Kidney glomerular epithelial cell (primary cell): ENCODE results near the gene BARHL1.
"Not testable (repeated sequence)": the region's sequence is repeated elsewhere in the genome, so short reads cannot be mapped to it uniquely, and the experiment has no call there.

Source experiments
- DNase-seq: peaks from one replicate; lab custom pipeline; 2025; lab: John Stamatoyannopoulos, UW

Gene BARHL1

GRCh38 chr9:132556714-132557113 lies 25.7 kb upstream of the BARHL1 start:
- DNase-seq: no peak

- DNase-seq: no peak
These were observed 25.2 kb upstream of the BARHL1 start for GRCh38 chr9:132557159-132557558.

- DNase-seq: no peak
These were observed 22.7 kb upstream of the BARHL1 start for GRCh38 chr9:132559711-132560110.

DNA sequence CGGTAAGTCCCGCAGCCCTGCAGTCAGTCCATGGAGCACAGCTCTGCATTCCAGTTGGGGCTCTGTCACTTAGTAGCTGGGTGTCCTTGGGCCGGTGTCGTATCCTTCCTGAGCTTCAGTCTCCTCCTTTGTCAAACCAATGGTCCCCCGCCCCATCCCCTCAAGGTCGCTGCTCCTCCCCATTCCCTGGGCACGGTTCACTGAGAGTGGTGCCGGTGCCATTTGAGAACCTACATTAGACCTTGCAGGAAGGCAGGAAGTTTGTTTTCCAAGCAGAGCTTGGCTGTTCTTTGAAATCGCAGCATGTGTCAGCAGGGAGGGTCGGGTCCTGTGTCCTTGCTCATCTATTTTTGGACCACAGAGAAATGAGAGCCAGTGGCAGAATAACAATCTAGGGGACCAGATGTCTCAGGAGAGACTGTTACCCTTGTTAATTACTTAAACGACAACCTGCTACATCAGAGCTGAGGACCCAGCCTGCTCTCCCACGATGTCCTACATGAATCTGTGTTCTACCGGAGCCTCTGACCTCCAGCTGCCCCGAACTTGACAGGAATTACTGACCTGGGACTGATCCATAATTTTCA lies 21.7 kb upstream of the BARHL1 start:
- no peak for DNase-seq

- no peak for DNase-seq
These were observed 20.2 kb upstream of the BARHL1 start for GRCh38 chr9:132562306-132562573.

- DNase-seq: no peak
These were observed 17.9 kb upstream of the BARHL1 start for GRCh38 chr9:132564526-132564925.

DNA sequence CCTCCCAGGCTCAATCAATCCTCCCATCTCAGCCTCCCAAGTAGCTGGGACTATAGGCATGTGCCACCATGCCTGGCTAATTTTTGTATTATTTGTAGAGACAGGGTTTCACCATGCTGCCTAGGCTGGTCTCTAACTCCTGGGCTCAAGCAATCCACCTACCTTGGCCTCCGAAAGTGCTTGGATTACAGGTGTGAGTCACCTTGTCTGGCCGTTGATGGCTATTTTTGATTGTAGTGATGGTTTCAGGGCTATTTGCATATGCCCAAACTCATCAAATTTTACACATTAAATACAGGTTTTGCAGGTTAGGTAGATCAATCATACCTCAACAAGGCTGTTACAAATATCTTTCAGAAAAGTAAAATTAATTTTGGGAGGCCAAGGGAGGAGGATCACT lies 13.6 kb upstream of the BARHL1 start:
- not testable (repeated sequence) for DNase-seq

- DNase-seq: no peak
These were observed 10.4 kb upstream of the BARHL1 start for GRCh38 chr9:132571806-132572600.

- DNase-seq: no peak
These were observed 9.5 kb upstream of the BARHL1 start for GRCh38 chr9:132572921-132573320.

- peak; percentile 68 for DNase-seq
These were observed 7.3 kb upstream of the BARHL1 start for GRCh38 chr9:132575005-132575609.

DNA sequence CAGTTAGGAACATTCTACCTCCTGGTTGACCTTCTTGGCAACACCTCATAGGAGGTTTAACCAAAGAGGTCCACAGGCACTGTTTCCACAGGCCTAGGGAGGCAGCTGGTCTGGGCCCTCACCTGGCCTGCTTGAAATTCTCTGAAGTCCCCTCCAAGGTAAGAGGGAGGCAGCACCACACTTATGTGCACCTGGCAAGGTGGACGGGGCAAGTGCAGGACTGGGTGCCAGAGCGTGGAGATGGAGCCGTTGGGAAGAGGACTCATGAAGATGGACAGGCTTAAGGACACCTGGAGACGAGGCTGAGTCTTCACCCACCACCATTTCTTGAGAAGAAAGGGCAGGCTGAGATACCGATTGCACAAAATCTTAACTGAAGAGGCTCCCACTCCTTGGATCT lies 6.6 kb upstream of the BARHL1 start:
- no peak for DNase-seq

- DNase-seq: no peak
These were observed 5.3 kb upstream of the BARHL1 start for GRCh38 chr9:132577119-132577518.

DNA sequence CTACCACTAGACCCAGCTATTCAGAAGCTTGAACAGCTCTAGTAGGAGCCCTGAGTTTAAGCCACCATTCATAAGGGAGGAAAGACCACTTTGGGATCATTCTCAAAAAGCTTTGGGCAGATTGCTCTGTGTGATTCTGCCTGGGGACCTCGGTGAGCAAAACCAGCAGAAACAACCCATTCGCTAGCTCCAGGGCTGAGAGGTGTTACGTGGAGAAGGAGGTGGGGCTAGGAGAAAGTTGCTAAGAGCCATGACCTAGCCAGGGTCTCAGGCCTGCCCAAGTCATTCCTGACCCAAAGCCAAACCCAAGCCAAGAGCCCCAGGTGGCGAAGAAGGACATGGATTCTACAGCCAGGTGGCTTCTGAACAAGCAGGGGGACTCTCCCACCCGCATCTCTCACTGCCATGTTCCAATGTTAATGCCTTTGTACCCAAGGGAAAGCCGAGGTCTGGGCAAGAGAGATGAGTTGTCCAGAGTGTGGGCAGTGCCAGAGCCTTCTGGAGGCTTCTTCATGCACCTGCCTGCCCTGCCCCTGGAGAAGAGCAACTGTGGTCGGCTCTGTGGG lies 4.0 kb upstream of the BARHL1 start:
- DNase-seq: no peak

DNA sequence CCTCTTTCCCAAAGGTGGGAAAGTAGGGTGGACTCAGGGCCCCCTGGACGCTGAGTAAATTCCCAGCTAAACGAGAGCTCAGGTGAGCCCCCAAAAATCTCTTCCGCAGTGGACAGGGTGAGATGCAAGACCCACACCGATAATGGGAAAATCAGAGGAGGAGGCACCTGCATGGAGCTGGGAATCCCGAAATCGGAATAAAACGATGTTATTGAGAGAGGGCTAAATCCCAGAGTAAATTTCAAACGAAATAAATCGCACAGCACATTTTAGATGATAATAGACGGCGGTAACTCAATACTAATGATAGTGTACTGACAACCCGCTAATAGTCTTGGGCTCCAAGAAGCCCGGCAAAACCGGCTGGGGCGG lies 3.0 kb upstream of the BARHL1 start:
- DNase-seq: no peak

DNA sequence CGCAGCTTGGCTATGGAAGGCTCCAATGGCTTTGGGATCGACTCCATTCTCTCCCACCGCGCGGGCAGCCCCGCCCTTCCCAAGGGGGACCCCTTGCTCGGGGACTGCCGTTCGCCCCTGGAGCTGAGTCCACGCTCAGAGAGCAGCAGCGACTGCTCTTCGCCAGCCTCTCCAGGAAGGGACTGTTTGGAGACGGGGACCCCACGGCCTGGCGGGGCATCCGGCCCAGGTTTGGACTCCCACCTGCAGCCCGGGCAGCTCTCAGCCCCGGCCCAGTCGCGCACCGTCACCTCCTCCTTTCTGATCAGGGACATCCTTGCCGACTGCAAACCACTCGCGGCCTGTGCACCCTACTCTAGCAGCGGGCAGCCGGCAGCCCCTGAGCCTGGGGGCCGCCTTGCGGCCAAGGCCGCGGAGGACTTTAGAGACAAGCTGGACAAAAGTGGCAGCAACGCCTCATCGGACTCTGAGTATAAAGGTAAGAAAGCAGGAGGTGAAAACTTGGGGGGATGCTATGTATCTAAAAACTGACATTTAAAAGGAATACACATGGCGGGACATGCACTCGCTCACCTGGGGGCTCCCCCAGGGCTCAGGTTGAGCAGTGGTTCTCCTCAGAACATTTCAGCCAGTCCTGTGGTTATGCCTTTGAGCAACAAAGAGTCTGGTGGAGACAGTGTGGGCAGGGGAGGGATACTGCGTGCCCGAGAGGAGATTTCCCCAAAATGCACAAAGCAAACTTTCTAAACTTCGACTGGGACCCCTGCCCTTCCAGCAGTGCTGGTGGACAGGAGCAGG lies 579 bp downstream of the BARHL1 start:
- DNase-seq: no peak

- no peak for DNase-seq
These were observed 1.3 kb downstream of the BARHL1 start for GRCh38 chr9:132583584-132584304.

DNA sequence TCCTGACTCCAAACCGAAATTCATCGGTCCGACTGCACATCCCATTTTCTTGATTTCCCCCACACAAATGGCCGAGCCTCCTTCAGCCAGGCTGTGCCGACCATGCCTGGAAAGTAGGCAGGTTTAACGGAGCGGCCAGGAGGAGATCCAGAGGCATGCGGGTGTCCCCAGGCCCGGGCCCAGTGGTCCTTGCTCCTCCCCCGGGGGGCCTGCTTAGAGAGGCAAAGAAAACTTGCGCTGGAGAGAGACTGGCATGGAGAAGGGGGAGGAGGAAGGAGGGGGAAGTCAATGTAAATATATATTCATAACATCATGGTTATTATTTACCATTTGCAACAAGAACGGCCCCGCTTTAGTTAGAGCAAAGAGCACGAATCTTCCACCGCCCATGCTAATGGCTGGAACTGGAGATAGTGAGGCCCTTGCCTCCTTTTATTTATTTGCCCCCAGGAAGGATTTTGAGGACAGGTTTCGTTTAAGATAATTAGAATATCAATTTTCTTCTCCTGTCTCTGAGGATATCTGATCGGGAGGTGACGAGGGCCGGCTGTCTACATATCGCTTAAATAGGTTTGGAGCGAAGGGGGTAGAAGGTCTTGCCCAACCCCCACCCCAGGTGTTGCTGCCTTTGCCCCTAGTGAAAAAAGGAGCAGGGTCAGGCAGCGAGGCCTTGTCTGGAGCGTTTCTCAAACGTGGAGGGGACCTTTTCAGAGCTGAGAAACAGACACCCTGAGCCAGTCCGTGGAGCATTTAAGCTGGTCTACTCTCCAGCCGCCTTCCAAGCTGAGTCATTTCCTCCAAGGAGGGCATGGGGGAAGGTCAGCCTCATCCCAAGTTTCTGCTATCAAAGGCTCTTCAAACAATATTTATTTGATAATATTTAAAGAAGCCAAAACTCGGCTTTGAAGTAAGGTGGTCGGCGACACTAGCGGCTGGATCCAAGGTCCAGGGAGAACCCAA lies 2.5 kb downstream of the BARHL1 start:
- no peak for DNase-seq

DNA sequence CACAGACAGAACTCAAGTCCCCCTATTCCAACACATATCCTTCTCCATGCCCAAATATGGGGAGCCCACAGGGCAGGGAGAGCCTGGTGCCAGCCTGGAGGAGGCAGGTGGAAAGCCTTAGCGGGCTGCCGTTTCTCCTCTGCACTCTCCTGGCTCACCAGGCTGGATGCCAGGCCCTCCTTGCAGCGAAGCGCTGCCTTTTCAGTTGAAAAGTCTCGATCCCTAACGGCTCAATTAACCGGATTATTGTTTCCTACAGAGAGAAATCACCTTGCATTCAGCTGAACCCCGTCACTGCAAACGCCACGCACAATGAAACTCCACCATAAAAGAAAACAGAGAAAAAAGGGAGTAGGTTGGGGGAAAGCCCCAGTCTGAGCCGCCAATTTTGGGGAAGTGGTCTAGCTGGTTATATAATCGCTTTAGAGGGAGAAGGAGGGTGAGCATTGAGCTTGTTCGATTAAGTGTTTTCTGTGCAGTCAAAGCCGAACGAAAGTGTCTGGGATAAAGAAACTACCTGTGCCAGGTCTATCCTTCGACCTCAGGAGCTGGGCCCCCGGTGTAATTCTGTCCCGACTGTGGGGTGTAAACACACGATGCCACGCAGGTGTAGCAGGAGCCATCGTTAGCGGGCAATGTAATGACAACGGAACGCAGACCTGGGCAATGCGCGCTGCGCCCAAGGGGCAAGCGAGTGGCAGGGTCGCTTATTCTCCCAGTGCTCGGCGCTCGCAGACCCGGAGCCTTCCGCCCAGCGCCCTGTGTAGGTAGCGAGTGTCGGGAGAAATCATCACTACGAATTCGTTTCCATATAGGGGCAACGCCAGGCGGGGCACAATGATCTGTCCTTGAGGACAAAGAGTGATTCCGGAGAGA lies 3.8 kb downstream of the BARHL1 start:
- no peak for DNase-seq

DNA sequence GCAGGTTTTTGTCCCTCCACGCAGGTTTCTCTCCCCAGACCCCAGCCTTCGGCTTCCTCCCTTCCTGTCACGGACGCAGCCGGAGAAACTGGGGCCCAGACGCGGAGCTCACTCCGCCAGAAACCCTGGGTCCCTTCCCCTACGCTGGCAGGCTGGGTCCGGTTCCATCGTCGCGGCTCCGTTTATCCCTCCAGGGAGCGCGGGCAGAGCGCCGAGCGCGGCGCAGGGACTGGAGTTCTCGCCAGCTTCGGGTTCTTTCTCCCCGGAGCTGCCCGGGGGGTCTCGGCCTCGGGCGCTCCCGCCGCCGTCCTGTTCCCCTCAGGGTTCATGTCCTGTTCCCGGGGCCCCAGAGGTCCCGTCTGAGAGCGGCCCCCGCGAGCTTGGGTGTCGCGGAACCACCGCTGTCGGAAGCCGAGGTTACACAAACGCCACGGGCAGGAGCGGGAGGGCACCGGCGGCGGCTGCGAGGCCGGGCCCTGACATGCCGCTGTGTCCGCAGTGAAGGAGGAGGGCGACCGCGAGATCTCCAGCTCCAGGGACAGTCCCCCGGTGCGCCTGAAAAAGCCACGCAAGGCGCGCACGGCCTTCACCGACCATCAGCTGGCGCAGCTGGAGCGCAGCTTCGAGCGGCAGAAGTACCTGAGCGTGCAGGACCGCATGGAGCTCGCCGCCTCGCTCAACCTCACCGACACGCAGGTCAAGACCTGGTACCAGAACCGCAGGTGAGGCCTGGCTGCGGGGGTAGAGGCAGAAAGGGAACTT lies 4.6 kb downstream of the BARHL1 start:
- DNase-seq: no peak
